GM21825 (cell line): Measurements from ENCODE around the gene SRPX2.
A peak's percentile ranks its signal among the peaks of the same experiment; 100 is the strongest.

ENCODE experiments used
- ATAC-seq: cut with Tn5 transposase; IDR thresholded peaks from one replicate; pipeline ENCODE4 v1.9.1; 2021; ENCODE audit warnings: mild to moderate bottlenecking, moderate library complexity; ENCODE audit not compliant: unreplicated experiment

Gene SRPX2

DNA sequence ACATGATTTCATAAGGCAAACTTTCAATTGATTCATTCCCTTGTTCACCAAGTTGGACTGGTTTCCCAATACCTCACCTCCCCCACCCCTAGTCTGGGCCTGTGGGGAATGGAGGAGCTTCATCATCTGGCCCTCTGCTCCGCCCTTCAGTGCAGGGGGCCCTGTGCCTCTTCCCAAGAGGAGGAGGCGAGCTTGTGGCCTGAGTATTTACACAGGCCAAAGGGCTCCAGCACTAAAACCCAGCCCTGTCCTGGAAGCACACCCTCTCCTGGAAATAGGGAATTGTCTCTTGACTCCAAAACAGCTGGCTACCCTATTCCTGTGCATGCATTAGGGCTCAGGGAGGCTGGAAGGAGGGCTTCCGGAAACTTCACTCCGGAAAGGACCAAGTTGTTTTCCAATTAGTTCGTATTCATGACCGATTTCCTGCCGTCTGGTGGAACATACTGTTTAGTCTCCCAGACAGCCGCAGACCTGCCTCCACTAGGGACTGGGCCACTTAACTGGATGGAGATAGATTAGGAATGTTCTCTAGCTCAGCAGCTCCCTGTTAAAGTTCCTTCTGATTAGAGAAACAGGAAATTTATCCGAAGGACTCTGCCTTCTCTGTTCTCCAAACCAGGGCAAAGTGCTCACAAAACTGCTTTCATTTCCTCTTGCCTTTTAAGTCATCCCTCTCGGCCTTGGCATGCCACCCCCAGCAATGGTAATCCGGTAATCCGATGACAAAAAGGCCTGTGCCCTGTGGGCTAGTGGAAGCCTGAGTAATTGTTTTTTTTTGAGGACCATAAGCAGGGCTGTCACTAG lies 5.8 kb downstream of the SRPX2 start:
- no peak for ATAC-seq

DNA sequence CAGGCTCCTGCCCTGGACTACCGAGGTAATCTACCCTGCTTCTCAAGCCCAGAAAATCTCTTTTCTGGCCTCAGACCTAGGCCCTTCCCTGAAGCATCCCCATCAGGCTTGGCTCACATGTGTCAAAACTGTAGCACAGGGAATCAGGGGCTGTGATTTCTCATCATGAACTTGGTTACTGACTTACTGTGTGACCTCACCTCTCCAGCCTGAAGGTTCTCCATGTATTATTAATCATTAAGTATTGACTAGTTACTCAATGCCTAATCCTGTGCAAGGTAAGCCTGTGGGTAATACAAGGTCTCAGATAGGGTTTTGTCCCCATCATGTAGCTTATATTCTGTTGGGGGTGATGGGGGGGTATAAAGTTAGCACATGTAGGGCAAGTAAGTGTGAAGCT lies 6.8 kb downstream of the SRPX2 start:
- ATAC-seq, result no peak

DNA sequence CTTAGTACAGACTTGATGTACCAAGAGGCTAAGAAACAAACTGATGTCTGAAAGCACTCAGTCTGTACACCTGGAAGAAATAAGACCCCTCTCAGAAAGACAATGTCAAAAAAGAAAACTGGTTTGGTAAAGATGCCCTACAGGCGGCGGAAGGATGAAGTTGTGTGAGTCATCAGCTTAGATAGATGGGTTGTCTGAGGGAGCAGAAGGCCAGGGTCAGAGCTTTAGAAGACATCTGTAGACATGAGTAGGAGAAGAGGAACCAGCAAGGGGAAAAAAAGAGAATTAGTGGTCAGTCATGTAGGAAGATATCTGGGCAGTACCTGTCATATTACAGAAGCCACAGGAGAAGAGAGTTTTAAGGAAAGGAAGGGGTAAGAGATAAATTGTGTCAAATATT lies 8.3 kb downstream of the SRPX2 start:
- ATAC-seq, result no peak

DNA sequence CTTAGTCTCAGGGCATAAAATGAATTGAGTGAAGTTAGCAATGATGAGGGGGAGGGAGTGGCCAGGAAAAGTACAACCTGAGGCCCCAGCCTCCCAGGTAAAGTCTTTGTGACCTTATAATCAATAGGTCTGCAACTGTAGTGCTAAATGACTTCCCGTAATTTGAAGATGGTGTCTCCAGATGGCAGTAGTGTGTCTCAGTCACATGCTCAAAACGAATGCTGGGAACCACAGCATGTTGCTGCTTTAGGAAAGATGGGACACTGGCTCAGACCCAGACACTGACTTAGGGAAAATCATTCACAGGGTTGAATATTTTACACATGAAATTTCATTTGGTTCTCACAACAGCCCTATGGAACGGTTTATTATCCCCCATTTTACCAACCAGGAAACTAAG lies 10.3 kb downstream of the SRPX2 start:
- ATAC-seq, result no peak

DNA sequence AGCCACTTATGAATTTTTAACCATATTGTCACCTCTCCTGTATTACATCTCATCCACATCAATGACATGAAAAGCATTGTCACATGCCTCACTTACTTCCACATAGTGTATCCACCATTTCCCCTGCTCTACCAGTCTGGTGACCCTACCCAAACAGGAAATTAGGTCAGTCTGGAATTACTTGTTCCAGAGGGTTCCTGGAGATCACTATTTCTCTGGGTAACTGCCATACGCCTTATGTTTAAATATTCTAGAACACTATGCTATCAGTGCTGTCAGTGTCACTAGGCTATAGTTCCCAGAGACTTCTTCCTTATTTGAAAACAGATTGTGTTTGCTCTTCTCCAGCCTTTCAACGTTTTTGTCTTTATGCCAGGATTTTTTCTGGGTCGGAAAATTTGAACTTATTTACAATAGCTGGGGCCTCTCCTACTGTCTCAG lies 15.0 kb downstream of the SRPX2 start:
- ATAC-seq, result no peak

DNA sequence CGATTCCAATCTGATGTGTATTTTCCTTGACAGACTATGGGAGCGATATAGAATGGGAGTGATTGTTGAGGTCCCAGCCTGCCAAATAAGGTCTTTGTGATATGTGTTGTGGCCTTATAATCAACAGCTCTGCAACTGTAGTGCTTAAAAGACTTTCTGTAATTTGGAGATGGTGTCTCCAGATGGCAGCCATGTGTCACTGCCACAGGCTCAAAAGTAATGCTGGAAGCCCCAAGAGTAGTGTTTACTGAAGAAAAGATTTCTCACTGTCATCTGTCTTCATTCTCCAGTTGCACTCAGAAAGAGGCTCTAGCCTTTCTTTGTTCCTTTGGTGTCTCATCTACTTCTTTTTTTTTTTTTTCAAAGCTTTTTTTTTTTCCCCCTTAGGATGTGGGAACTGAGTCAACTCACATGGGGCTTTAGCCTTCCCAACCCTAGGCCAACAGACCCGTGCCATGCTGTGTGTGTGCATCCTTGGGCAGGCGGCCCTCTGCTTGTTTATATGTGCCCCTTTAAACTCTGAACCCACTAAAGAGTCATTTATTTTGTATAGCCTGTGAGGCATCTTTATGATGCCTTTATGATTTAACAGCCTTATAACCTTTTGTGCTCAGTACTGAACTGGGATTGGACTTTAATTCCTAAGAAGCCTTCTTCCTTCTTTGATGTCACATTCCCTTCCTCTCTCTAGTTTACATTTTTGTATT lies 15.6 kb downstream of the SRPX2 start:
- ATAC-seq, result no peak

DNA sequence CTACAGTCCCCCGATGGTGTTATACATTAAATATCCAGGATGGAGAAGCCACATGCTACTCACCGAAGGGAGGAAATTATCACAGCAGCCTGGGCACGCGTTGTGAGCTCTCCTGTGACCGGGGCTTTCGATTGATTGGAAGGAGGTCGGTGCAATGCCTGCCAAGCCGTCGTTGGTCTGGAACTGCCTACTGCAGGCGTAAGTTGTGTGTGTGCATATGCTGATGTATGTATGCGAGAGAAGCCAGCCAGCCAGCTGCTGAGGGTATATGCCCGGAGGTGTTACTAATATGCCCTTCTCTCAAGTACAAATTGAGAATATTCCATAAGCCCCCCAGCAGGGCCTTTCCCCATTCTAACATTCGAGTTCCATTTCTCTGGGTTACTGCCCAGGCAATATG lies 18.2 kb downstream of the SRPX2 start:
- ATAC-seq, result no peak

DNA sequence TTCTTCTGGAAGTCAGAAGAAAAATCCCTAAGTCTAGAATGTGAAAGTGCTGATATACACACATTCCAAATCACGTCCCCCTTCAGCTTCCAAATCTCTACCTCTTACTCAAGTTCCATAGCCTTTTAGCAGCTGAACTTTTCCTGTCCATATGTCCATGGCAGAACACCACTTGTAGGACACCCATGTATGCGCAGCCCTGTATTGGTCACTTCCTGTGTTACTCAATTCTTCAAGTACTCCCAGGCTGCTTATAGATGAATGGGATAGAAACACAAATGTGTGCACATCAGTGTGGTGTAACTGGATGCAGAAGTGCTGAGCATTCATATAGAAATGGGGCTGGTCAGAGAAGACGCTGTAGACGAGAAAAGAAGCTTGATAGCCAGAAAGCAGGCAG lies 18.8 kb downstream of the SRPX2 start:
- ATAC-seq, result no peak

DNA sequence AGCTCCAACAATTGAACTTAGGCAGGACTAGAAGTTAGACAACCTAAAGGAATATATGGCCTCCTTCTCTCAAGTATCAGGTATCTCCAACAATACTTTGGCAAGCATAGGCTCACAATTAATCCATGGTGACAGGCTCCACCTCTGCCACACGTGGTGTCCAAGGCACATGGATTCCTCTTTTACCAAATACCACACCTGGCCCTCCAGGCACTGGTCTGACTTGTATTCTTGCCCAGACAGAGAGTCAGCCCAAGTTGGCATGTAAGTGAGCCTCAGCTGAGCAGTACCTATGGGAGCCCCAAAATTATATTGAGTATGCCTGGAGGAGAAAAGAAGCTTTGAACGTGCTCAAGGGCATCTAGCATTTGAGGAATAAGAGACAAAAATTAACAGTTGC lies 19.6 kb downstream of the SRPX2 start:
- no peak for ATAC-seq

DNA sequence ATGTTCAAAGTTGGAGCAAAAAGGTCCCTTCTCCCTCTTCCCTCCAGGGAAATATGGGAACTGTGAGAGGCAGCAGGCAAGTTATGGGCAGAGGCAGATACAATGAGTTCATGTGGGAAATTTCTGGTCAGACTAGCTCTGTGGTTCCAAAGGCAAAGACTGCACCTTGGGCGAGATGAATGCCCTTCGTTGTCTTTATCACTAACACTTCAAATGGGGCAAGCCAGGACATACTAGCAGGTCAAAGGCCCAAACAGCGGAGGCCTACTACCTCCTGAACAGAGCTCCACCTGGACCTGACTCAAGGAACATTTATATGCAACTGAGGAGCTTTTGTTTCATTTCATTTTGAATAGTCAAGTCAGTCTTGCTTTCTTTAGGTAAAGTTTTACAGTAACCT lies 29.0 kb downstream of the SRPX2 start:
- ATAC-seq, result no peak

DNA sequence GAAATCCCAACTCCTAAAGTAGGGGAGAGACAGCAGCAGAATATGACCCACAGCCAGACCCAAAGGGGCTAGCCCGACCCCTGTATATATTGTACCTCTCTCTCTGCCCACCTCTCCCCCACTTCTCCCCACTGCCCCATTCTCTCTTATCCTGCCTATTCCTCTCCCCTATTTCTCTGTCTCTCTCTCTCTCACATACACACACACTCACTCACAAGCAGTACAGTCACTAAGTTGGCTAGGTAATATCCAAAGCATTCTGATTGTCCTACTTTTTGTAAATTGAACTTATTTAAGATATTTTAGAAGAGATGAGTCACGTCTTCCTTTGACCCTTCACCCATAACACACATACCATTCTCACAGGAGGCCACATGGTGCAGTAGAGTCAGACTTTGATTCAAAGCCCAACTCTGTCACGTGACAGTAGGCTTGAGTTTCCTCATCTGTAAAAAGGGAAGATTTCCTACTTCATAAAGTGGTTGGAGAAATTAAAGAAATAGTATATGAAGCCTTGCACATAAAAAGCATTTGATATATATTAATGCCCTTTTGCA lies 29.5 kb downstream of the SRPX2 start:
- ATAC-seq, result no peak

DNA sequence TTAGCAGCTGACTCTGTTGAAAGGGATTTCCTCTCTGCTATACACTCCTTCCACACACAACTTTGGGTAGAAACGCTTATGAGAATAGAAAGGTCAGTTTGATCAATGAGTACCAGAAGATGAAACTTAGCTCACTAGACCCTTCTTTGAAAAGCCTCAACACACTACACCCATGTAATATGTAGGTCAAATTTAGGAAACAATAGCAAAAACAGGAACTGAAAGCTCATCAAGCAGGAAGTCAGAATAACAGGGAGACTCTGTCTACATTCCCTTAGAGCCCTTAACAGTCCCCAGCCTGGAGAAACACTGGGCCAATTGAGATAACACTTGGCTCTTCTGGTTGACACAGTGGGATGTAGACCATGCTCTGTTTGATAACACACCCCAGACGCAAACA lies 30.7 kb downstream of the SRPX2 start:
- no peak for ATAC-seq

DNA sequence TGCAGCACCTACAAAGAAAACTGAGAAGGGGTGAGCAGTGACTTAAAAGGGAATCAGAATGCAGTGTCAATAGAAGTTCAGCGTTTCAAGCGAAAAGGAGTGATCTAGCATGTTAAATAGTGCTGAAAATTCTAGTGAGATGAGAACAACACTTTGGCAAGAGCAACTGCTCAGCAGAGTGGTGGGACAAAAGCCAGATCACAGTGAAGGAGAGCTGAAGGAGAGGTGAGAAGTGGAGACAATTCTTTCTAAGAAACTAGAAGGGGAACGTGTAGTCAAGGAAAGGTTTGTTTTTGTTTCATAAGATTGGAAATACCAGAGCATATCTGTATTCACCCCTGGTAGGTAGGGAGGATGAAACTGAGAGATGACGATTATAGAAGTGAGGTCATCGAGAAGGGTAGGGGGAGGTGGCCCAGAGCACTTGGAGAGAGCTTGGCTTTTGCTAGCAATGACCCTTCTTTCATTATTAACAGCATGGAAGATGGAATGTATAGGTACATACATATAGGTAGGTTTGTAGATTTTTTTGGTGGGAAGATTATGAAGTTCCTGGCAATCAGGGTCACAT lies 33.7 kb downstream of the SRPX2 start:
- no peak for ATAC-seq

DNA sequence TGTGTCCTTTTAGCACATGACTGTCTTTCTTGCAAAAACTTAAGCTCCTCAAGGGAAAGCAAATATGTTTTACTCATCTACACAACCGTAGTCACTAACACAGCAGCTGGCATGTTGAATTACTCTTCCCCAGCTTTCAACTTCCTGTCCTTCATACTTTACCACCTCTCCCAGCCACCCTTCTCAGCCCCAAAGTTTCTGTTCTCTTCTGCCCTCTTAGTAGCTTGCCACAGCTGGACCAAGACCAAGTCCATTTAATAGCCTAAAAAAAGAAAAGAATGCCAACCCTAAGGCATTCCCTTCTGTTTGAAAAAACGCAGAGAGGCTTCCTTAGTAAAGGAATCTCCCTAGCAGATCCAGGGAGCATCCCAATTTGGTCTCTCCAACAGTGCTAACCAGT lies 36.8 kb downstream of the SRPX2 start:
- no peak for ATAC-seq

DNA sequence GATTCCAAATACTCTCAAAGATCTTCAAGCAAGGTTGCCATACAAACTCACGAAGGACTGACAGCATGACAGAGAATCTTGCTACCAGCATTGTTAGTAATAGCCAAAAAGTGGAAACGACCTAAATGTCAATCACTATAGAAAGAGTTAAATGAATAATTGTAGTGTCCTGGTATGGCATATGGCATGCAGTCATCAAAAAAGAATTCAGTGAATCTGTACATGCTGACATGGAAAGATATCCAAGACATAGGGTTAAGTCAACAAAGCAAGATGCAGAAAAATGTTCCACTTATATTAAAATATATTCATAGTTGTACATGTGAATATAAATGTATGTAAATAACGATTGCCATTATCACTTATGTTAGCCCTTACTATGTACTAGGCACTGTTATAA lies 37.6 kb downstream of the SRPX2 start:
- no peak for ATAC-seq

DNA sequence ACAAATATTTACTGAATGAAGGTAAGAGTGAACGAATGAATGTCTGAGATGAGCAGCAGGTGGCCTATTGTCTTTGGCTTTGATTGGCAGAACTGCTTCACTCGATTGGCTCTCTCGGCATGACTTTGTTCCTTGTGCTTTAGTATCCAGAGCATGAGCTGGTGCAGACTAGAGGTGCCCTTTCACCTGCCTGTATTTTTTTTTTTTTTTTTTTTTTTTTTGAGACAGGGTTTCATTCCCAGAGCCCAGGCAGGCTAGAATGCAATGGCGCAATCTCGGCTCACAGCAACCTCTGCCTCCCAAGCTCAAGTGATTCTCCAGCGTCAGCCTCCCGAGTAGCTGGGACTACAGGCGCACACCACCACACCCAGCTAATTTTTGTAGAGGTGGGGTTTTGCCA lies 38.9 kb downstream of the SRPX2 start:
- no peak for ATAC-seq

DNA sequence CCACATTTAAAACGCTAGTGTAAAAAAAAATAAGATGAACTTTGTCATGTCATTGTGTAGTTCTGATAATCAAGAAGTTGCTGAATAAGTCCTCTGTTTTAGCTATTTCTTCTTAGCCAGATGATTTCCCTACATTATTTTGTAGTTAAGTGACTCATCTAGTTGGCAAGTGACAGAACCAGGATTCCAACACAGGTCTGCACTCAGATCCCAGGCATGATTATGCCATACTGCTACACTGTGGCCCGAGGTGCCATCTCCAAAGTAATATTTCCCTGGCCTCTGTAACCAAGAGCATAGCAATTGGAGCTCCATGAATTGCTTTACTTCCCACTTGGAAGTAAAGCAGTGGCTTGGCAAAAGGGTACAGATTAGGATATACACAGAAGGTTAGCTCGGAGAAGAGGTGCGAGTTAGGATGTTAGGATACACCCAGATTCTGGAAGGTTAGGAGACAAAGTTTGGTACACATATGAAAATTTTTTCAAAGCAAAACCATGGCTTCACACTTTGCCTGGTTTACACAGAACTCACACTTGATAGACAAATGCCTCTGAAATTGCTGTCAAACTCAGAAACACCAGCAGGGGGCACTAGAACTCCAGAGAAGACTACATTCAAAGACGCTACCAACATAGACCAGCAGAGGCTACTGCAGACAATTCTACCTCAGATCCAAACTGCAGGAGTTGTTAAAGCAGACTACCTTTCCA lies 41.4 kb downstream of the SRPX2 start:
- peak; percentile 82 for ATAC-seq

DNA sequence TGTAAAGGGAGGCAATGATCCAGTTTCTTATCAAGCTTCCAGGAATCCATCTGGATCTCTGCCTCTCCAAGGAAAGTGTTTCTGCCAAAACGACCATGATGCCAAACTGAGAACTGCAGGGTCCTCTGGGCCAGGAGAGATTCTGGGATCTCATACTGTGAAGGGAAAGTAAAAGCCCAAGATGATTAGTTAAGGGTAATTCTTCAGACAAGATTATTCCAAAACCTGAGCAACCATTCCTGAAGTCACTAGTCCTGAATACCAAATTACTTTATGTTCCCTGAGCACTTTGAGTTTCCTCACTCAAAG lies 42.0 kb downstream of the SRPX2 start:
- ATAC-seq, result no peak

DNA sequence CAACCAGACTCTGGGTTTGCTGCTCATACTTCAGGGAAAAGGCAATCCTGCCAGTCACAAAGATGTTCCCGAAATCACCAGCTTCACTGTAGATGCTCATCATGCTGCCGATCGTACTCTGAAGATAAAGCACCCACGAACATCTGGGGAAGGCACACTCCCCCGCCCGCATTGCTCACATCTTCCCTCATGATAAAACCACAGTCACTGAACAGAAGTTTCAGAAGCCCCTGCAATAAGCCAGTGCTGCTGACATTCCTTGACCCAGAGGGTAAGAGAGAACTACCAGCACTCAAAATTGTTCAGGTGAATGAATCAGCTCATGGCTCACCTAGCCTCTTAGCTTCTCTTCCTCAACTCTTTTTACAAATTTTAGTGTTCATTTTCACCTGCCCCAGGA lies 43.1 kb downstream of the SRPX2 start:
- peak; percentile 22 for ATAC-seq

DNA sequence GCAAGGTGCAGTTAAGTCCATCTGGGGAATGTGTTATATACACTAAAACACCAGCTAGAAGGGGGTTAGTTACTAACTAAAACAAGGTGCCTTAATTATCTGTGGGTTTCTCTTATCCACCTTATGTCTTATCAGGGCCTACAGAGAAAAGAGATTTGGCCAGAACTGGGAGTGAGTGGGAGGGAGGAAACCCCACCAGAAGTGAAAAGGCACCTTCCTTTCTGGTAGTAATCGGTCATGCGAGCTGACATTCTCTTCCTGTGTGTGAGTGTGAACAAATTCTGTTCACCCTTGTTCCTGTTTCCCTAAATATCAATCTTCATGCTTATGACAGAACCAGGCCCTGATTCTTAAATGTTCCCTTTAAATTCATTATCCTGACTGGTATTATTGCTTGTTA lies 43.5 kb downstream of the SRPX2 start:
- peak; percentile 69 for ATAC-seq

DNA sequence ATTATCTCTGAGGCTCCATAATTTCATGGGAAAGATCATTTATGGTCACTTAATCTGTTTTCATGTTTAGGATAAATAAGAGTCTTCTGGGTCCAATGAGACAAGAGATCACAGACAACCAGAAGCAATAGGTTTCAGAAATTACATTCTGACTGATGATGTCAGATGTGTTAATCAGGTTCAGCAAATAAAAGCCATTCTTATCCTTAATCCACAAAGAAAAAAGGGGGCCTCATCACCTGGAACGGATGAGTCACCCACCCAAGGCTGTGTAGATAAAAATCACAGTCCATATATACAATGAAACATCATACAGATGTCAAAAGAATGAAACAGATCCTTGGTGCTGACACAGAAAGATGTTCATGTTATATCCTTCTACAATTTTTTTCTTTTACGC lies 51.3 kb downstream of the SRPX2 start:
- ATAC-seq, result no peak
